ENCODE results near the gene MUC6.

The MUC6 gene

GRCh38 chr11:1072116-1072820 lies 35.8 kb upstream of the MUC6 start:
- DNase-seq (ENCODE audit: low read depth in 3 of 3, low spot score in 1 of 3): no peak

- no peak for DNase-seq (ENCODE audit: low read depth in 3 of 3, low spot score in 1 of 3)
Observed at GRCh38 chr11:1071571-1072115, 35.1 kb upstream of the MUC6 start.

GRCh38 chr11:1070594-1071462 lies 34.3 kb upstream of the MUC6 start:
- DNase-seq (ENCODE audit: low read depth in 3 of 3, low spot score in 1 of 3): no peak

GRCh38 chr11:1069740-1070139 lies 33.2 kb upstream of the MUC6 start:
- DNase-seq (ENCODE audit: low read depth in 3 of 3, low spot score in 1 of 3): no peak

GRCh38 chr11:1067812-1068496 lies 31.4 kb upstream of the MUC6 start:
- no peak for DNase-seq (ENCODE audit: low read depth in 3 of 3, low spot score in 1 of 3)

- no peak for DNase-seq (ENCODE audit: low read depth in 3 of 3, low spot score in 1 of 3)
Observed at GRCh38 chr11:1064167-1064566, 27.6 kb upstream of the MUC6 start.

- DNase-seq (ENCODE audit: low read depth in 3 of 3, low spot score in 1 of 3): no peak
Observed at GRCh38 chr11:1062075-1062820, 25.7 kb upstream of the MUC6 start.

- DNase-seq (ENCODE audit: low read depth in 3 of 3, low spot score in 1 of 3): no peak
Observed at GRCh38 chr11:1060852-1061616, 24.5 kb upstream of the MUC6 start.

GRCh38 chr11:1060410-1060809 lies 23.9 kb upstream of the MUC6 start:
- DNase-seq (ENCODE audit: low read depth in 3 of 3, low spot score in 1 of 3): no peak

- DNase-seq (ENCODE audit: low read depth in 3 of 3, low spot score in 1 of 3): no peak
Observed at GRCh38 chr11:1059759-1060158, 23.2 kb upstream of the MUC6 start.

GRCh38 chr11:1057806-1058205 lies 21.3 kb upstream of the MUC6 start:
- DNase-seq (ENCODE audit: low read depth in 3 of 3, low spot score in 1 of 3): no peak

- no peak for DNase-seq (ENCODE audit: low read depth in 3 of 3, low spot score in 1 of 3)
Observed at GRCh38 chr11:1055990-1056771, 19.7 kb upstream of the MUC6 start.

- DNase-seq (ENCODE audit: low read depth in 3 of 3, low spot score in 1 of 3): no peak
Observed at GRCh38 chr11:1055109-1055703, 18.7 kb upstream of the MUC6 start.

GRCh38 chr11:1054143-1055108 lies 17.9 kb upstream of the MUC6 start:
- no peak for DNase-seq (ENCODE audit: low read depth in 3 of 3, low spot score in 1 of 3)

GRCh38 chr11:1053121-1053901 lies 16.8 kb upstream of the MUC6 start:
- no peak for DNase-seq (ENCODE audit: low read depth in 3 of 3, low spot score in 1 of 3)

- DNase-seq (ENCODE audit: low read depth in 3 of 3, low spot score in 1 of 3): no peak
Observed at GRCh38 chr11:1052133-1053011, 15.9 kb upstream of the MUC6 start.

Data from stimulated activated CD4-positive, alpha-beta T cell treated with anti-CD3 and anti-CD28 coated beads, TNF-alpha, amount 100 ng/mL, for 1 hour (primary cell).